NCI-H345 treated with DMSO at 0.1 percent for 48 hours (cell line): ENCODE results near the gene KIF3B.
"Not testable (repeated sequence)": the region's sequence is repeated elsewhere in the genome, so short reads cannot be mapped to it uniquely, and the experiment has no call there.

Source experiments
- DNase-seq: peaks from one replicate; lab custom pipeline; 2025; ENCODE audit not compliant: unreplicated experiment; lab: John Stamatoyannopoulos, UW

Gene KIF3B

GRCh38 chr20:32292548-32292947, 15.1 kb downstream of the KIF3B start:
- no peak for DNase-seq

- no peak for DNase-seq
Measured at GRCh38 chr20:32294071-32294470, 16.6 kb downstream of the KIF3B start.

- no peak for DNase-seq
Measured at GRCh38 chr20:32296412-32296811, 19.0 kb downstream of the KIF3B start.

- DNase-seq: no peak
Measured at GRCh38 chr20:32296819-32297420, 19.5 kb downstream of the KIF3B start.

GRCh38 chr20:32297439-32297838, 20.0 kb downstream of the KIF3B start:
- DNase-seq: no peak

- no peak for DNase-seq
Measured at GRCh38 chr20:32300647-32301046, 23.2 kb downstream of the KIF3B start.

GRCh38 chr20:32301719-32302506, 24.5 kb downstream of the KIF3B start:
- DNase-seq: no peak

- no peak for DNase-seq
Measured at GRCh38 chr20:32302507-32302872, 25.0 kb downstream of the KIF3B start.

- no peak for DNase-seq
Measured at GRCh38 chr20:32304131-32304746, 26.8 kb downstream of the KIF3B start.

GRCh38 chr20:32312718-32313424, 35.4 kb downstream of the KIF3B start:
- DNase-seq: no peak

GRCh38 chr20:32314768-32315167, 37.3 kb downstream of the KIF3B start:
- DNase-seq: no peak

GRCh38 chr20:32315399-32315798, 37.9 kb downstream of the KIF3B start:
- DNase-seq: no peak

- no peak for DNase-seq
Measured at GRCh38 chr20:32315891-32316290, 38.4 kb downstream of the KIF3B start.

- no peak for DNase-seq
Measured at GRCh38 chr20:32316667-32317066, 39.2 kb downstream of the KIF3B start.

- no peak for DNase-seq
Measured at GRCh38 chr20:32319100-32319499, 41.6 kb downstream of the KIF3B start.

- DNase-seq: no peak
Measured at GRCh38 chr20:32320305-32320704, 42.9 kb downstream of the KIF3B start.

- no peak for DNase-seq
Measured at GRCh38 chr20:32321390-32321789, 43.9 kb downstream of the KIF3B start.

- not testable (repeated sequence) for DNase-seq
Measured at GRCh38 chr20:32322260-32322659, 44.8 kb downstream of the KIF3B start.

GRCh38 chr20:32323761-32324160, 46.3 kb downstream of the KIF3B start:
- not testable (repeated sequence) for DNase-seq

GRCh38 chr20:32325706-32326503, 48.5 kb downstream of the KIF3B start:
- DNase-seq: peak; percentile 89

GRCh38 chr20:32326504-32326845, 49.0 kb downstream of the KIF3B start:
- peak; percentile 90 for DNase-seq
